Measurements from ENCODE around the gene YTHDF1. TPM values are rescaled to one million over a fixed set of nuclear protein-coding genes. Genes with fewer than 3 reads are reported as not detected.
A peak's percentile ranks its signal among the peaks of the same experiment; 100 is the strongest.

Gene YTHDF1
- total and polyA plus RNA-seq, 12 donors, result 15.3 to 31.6 (median 21.4) TPM

DNA sequence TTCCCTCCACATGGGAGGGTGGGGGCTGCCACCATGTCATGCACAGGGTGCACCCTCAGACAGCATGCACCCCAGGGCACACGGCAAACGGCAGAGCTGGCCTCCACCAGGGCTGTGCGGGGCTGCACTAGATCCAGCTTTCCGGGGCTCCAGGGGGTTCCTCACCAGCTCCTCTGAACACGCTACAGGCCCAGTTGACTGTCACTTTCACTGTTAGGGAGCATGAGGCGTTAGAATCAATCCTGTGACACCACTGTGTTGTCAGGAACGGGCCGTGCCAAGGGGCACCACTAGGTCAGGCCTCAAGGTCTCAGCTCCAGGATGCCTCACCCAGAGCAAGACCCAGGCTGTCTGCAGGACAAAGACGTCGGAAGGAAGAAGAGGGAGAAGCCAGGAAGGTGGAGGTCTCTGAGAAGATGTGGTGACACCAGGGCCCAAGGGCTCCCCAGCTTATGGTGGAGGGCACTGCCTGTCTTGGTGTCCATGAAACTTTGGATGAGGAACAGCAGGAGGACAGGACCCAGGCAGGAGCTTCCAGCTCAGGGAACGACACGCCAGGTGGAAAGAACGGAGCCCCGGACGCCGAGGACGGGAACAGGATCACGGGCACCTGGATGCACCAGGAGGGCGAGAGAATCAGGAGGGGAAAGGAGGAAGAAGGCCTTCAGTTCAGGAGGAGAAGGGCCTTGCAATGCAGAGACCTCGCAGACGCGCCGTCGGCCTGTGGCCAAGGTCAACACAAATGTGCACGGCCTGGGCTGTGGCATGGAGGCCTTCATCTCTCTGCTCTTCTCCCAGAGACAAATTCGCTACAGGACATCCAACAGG is 49.5 kb downstream of the YTHDF1 start:
- ATAC-seq (no peak), DNase-seq (peak in 1 of 2 donors; percentile 6)
- no peak overlapping the region for H3K27ac ChIP-seq
- no peak overlapping the region for H3K4me3 ChIP-seq
- intact Hi-C loops (cut with DNase I), result no loop called here
- H3K27me3 ChIP-seq, result peaks cover 0 to 67% (median 36%) of the 10 kb centered on the region in 7 donors
- TF ChIP-seq CTCF (IDR thresholded peaks at IDR 0.05), result no peak
- H3K36me3 ChIP-seq, result no peaks in the 10 kb centered on the region
- 88 to 91% methylated on average over 26 of the region's 26 CpGs for WGBS, 2 donors
- no peaks in the 10 kb centered on the region for H3K9me3 ChIP-seq
- H3K4me1 ChIP-seq, result no peaks in the 10 kb centered on the region

GRCh38 chr20:63165356-63166192 is 50.4 kb downstream of the YTHDF1 start:
- H3K27me3 ChIP-seq, result peaks cover 0 to 67% (median 33%) of the 10 kb centered on the region in 7 donors

DNA sequence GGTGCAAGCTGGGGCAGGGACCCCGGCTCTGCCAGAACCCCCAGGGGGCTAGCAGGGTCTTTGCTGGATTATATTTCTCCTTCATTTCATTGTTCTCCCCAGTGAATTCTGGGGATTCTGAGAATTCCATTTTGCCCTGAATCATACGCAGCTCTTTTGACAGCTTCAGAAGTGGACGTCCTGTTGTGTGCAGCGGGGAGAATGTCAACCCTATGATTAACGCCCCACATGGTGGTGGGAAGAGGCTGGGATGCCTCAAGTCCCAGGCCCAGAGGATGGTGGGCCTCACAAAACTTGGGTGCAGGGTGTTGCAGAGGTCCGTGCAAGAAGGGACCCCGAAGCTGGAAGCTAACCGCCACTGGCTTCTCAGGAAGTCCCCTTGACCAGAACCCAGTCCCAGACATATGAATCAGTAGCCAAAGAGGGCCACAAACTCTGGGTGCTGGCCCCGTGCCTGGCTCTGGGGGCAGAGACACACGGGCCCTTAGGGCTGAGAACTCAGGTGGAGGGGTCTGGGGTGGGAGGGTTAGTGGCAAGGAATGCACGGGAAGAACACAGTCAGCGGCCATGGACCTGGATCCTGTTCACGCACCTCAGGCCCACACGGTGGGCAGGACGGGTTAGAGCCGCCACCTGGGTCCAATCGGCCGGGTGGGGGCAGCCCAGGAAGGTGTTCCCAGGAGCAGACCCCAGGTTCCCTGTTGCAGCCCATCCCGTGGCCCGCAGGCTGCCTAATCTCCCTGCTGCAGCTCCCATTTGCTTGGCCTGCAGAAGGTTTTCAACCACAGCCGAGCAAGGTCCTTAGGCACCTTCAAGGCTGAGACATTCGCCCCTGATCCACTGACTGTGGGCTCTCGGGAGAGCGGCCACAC is 51.2 kb downstream of the YTHDF1 start:
- H3K4me1 ChIP-seq, result no peaks in the 10 kb centered on the region
- 73 to 74% methylated on average over 24 of the region's 24 CpGs for WGBS, 2 donors
- intact Hi-C loops (cut with DNase I), result loop anchor here in 1 of 10 donors (5.0 kb wide), 1 partner anchor 52 kb away; no protein-coding TSS in a partner anchor
- H3K27me3 ChIP-seq, result peaks cover 0 to 67% (median 36%) of the 10 kb centered on the region in 7 donors
- H3K27ac ChIP-seq, result no peak overlapping the region
- H3K9me3 ChIP-seq, result no peaks in the 10 kb centered on the region
- H3K36me3 ChIP-seq, result no peaks in the 10 kb centered on the region
- no peak overlapping the region for H3K4me3 ChIP-seq
- ATAC-seq (no peak), DNase-seq (peak in 1 of 2 donors; percentile 8)
- no peak for TF ChIP-seq CTCF (IDR thresholded peaks at IDR 0.05)

More at GRCh38 chr20:63165356-63166192, 50.4 kb downstream of the YTHDF1 start:
- peak in 1 of 2 donors; percentile 2 for DNase-seq
- Histone ChIP-seq H3K27ac (no peak overlapping the region), H3K9me3 (no peaks in the 10 kb centered on the region), H3K36me3 (no peaks in the 10 kb centered on the region), H3K4me3 (no peak overlapping the region), H3K4me1 (no peaks in the 10 kb centered on the region)
- intact Hi-C loops (cut with DNase I), result no loop called here
- ATAC-seq, result no peak
- no peak for TF ChIP-seq CTCF (IDR thresholded peaks at IDR 0.05)
- WGBS, 2 donors, result 86 to 89% methylated on average over 25 of the region's 25 CpGs
